GM19023 (cell line): ENCODE measurements around the gene NLRP3.
"Not testable (repeated sequence)": the region's sequence is repeated elsewhere in the genome, so short reads cannot be mapped to it uniquely, and the experiment has no call there.

Experiments
- ATAC-seq: cut with Tn5 transposase; IDR thresholded peaks from one replicate; pipeline ENCODE4 v1.9.1; 2021; ENCODE audit warnings: mild to moderate bottlenecking, moderate library complexity; ENCODE audit not compliant: unreplicated experiment

The NLRP3 gene

DNA sequence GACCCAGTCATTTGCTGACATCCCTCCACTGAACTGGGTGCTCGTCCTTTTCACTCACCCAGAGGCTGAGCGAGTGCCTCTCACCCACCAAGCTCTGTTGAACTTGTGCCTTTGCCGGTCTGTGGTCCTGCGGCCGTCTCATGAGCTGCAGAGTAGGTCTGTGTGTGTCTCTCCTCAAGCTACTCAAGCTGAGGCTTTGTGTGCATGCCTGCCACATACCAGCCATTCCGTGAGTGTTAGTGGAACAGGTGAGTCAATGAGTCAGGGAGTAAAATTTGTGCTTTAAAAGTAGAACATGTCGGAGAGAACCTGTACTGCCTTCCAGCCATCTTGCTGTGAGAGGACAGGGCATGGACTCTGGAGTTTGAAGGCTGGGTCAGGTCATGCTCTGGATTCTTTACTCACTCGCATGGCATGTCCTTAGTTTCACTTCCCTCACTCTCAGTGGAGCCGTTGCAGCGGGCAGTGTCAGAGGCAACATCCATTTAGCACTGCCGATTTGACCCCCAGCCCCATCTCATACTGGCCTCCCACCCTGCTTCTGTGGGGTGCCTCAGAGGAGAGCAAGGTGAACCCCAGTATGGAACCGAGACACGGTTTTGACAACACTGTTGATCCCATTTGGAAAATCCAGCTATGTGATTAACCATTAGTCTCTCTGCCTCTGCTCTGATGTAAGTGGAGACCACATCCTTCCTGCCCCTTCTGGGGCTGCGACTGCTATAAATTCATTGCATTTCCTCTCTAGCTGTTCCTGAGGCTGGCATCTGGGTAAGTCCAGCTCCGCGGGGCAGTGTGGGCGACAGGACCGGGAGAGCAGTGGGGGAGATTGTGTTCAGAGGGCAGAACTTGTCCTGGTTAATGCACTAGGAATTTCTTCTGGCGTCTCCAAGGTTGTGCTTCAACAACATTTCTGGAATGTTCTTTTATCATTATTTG, at the start of gene NLRP3:
NLRP3 (plus strand) TSS at position 751 of the 939 bp plus-strand sequence. CDS start 2,628 bp downstream, outside the sequence.
- ATAC-seq = no peak

DNA sequence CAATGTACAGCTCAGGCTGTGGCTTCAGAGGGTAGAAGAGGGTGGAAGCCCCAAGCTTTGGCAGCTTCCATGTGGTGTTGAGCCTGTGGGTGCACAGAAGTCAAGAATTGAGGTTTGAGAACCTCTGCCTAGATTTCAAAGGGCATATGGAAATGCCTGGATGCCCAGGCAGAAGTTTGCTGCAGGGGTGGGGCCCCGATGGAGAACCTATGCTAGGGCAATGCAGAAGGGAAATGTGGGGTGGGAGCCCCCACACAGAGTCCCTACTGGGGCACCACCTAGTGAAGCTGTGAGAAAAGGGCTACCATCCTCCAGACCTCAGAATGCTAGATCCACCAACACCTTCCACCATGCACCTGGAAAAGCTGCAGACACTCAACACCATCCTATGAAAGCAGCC, 49.6 kb upstream of the NLRP3 start:
- ATAC-seq = not testable (repeated sequence)

DNA sequence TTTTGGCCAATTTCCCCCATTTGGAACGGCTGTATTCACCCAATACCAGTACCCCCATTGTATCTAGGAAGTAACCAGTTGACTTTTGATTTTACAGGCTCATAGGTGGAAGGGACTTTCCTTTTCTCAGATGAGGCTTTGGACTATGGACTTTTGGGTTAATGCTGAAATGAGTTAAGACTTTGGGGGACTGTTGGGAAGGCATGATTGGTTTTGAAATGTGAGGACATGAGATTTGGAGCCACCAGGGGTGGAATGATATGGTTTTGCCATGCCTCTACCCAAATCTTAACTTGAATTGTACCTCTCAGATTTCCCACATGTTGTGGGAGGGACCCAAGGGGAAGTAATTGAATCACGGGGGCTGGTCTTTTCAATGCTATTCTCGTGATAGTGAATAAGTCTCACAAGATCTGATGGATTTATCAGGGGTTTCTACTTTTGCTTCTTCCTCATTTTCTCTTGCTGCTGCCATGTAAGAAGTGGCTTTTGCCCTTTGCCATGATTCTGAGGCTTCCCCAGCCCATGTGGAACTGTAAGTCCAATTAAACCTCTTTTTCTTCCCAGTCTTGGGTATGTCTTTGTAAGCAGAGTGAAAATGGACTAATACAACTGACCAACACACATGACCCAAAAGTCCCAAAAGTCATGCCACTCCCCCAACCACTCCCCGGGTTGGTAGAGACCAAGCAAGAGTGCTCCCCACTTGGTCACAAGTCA, 48.9 kb upstream of the NLRP3 start:
- no peak for ATAC-seq

- ATAC-seq = no peak
Observed at GRCh38 chr1:247367786-247368422, 48.1 kb upstream of the NLRP3 start.

DNA sequence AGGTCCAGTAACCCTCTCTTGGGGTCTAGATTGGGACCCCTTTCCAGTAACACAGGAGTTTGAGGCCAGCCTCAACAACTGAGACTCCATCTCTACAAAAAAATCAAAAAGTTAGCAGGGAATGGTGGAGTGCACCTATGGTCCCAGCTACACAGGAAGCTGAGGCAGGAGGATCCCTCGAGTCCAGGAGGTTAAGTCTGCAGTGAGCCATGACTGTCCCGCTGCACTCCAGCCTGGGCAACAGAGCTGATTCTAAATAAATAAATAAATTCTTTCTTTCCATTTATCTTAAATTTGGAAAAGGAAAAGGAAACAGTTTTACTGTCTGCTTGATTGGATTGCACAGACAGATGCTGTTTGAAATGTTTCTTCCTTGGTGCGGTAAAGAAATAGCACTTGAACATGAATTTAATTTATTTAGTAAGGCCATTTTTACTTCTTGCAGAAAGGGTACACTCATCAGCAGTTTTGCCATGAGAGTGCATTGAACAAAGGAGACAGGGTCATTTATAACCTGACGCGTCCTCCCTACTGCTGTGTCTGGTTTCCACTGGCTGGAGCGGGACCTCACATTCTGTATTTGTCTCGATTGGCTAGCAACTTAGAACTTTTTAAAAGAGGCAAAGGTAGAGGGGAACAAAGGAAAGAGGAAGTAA, 47.4 kb upstream of the NLRP3 start:
- ATAC-seq = no peak

DNA sequence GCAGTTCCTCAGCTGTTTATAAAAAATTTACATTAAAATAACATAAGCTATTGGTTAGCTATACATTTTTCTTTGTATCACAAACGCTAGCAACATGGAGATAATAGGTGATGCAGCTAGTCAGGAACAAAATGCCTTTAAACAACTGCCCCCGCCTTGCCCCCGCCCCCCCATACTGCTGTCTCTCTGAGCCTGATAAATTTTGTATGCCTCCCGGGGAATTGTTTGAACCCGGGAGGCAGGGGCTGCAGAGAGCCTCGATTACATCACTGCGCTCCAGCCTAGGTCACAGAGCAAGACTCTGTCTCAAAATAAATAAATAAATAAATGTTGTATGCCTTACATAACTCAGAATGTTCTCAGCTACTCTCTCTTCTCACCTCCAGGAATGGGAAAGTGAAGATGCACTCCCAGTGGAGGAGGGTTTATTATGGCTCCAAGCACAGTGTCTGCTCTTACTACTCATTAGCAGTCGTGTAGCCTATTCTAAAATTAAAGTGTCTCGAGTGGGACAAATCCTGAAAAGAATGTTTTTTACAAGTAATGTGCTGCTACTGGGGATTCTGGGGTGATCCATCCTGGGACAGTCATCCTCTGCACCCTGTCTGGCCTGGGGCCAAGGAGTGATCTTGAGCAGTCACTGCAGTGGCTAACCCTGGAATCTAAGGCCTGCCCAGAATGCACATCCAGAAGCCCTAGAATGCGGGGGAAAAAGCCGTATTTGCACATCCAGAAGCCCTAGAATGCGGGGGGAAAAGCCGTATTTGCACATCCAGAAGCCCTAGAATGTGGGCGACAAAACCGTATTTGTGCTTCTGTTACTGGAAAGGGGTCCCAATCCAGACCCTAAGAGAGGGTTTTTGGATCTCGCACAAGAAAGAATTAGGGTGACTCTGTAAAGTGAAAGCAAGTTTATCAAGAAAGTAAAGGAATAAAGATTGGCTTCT, 44.9 kb upstream of the NLRP3 start:
- ATAC-seq = no peak

GRCh38 chr1:247371801-247372259, 44.1 kb upstream of the NLRP3 start:
- no peak for ATAC-seq

GRCh38 chr1:247373721-247374141, 42.2 kb upstream of the NLRP3 start:
- ATAC-seq = peak; percentile 54

GRCh38 chr1:247374651-247375334, 41.2 kb upstream of the NLRP3 start:
- ATAC-seq = not testable (repeated sequence)

DNA sequence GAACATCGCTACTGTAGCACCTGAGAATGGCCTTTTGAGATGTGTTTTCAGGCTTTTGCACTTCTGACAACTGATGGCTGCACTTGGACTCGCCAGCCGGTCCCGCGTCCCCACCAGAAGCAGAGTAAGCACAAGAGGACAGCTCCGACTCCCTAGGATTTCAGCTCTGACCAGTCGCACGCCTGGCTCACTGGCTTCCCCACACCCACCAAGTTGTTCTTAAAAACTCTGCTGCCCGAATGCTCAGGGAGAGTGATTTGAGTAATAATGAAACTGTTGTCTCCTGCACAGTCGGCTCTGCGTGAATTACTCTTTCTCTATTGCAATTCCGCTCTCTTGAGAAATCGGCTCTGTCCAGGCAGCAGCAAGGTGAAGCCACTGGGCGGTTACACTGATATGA, 40.2 kb upstream of the NLRP3 start:
- ATAC-seq = no peak

DNA sequence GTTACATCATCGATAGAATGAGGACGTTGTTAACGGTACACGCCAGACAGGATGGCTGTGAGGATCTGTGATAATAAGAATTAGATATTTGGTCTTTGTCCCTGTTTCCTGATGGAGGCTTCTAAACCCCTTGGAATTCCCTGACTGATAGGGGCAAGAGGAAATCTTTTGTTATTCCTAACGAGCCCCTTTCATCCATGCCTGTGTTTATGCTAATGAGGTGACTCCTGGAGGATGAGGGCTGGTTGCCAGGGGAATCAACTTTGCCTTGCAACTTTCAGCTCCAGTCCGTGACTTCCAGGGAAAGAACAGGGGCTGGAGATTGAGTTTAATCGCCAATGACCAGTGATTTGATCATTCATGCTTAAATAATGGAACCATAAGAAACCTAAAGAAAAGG, 39.3 kb upstream of the NLRP3 start:
- ATAC-seq = no peak

GRCh38 chr1:247377656-247378055, 38.3 kb upstream of the NLRP3 start:
- ATAC-seq = not testable (repeated sequence)

DNA sequence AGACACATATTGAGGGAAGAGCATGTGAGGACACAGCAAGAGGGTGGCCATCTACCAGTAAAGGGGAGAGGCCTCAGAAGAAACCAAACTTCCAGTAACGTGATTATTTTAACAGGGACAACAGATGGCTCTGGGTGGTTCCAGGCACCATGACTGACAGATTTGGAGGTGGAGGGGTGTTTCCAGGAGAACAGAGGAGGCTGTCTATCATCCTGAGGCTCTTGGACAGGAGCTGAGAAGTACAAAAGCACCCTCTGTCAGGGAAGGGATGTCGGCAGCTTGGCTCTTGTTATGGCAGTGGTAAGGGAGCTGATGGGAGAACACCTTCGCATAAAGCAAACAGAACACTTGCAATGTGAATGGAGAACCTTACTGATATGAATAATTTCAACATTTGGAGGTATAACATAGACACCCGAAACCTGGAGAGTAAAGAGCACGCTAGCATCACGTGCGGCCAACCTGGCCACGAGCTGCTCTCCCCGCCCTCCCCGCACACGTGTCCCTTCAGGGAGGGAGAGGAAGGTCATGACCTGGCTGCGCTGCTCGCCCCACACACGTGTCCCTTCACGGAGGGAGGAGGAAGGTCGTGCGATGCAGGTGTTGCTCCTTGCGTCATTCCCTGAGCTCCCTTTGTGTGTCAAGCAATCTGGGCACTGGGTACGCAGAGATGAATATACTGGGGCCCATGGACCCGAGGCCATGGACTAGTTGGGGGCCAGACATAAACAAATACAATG, 37.5 kb upstream of the NLRP3 start:
- ATAC-seq = no peak

DNA sequence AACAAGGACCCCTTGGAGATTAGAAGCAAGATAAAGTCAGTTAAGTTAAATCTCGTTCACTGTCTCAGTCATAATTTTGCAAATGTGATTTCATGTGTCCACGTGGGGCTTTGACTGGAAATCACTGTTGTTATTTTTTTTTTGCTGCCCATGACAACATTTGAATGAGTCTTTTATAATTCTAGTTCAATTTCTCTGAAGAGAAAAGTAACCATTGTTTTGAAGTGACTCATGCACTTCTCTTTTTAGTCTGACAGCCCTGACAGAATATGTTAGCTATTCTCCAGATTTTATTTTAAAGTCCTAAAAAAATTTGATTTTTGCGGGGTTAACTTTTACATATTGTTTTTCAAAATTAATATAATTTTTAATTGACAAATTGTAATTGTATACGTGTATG, 30.7 kb upstream of the NLRP3 start:
- ATAC-seq = no peak

- ATAC-seq = no peak
Observed at GRCh38 chr1:247386217-247386616, 29.8 kb upstream of the NLRP3 start.

- no peak for ATAC-seq
Observed at GRCh38 chr1:247386687-247387086, 29.3 kb upstream of the NLRP3 start.

DNA sequence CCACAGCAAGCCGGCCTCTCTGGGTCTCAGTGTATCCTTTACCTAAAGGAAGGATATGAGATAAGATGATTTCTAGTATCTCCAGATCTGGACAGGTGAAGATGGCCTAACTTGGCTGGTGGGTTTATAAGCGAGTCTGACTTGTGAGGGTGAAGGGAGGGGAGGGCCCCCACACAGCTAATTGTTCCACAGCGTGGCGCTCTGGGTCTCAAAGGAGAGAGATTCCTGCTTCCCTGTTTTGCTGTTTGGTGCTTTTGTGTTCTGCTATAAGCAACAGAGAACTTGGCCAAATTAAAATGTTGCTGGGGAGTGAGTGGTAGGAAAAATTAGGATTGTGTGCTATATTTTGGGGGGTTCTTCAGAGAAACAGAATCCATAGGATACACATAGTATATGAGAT, 28.9 kb upstream of the NLRP3 start:
- ATAC-seq = no peak

DNA sequence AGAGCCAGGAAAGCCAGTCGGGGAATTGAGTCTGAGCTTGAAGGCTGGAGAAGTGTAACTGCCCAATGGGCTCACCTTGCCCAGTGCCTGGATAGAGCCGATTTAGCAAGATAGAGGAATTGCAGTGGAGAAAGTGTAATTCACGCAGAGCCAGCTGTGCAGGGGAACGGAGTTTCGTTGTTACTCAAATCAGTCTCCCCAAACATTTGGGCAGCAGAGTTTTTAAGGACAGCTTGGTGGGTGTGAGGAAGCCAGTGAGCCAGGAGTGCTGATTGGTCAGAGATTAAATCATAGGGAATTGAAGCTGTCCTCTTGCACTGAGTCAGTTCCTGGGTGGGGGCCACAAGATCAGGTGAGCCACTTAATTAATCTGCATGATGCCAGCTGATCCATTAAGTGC, 28.4 kb upstream of the NLRP3 start:
- ATAC-seq = no peak
